Endothelial cell of umbilical vein (primary cell): ENCODE results near the gene TMEM191B.
"Not testable (repeated sequence)": the region's sequence is repeated elsewhere in the genome, so short reads cannot be mapped to it uniquely, and the experiment has no call there.

Experiments
- EZH2 ChIP-seq: IDR thresholded peaks from 2 replicates; pipeline ENCODE4 v1.6.1; 2012; ENCODE audit warnings: borderline replicate concordance, low read depth, mild to moderate bottlenecking, moderate library complexity, low read length, inconsistent platforms; ENCODE audit not compliant: severe bottlenecking
- GATA2 ChIP-seq: IDR thresholded peaks from 2 replicates; pipeline ENCODE4 v1.7.0; 2011; ENCODE audit warnings: low read depth, mild to moderate bottlenecking, moderate library complexity, mixed read lengths, low read length; ENCODE audit not compliant: insufficient read length, insufficient read depth
- POLR2A ChIP-seq: IDR thresholded peaks from 2 replicates; pipeline ENCODE4 v1.6.1; 2012; ENCODE audit warnings: low read depth, mild to moderate bottlenecking, control low read depth, low read length
- POLR2AphosphoS5 ChIP-seq: IDR thresholded peaks from 2 replicates; pipeline ENCODE4 v1.6.1; 2012; ENCODE audit warnings: low read depth, mild to moderate bottlenecking, control low read depth, low read length, moderate library complexity; ENCODE audit not compliant: insufficient read depth
- TF ChIP-seq, protein P1 (sequence below), 2 donors: IDR thresholded peaks; 1 replicate in 1 of 2; 2 replicates in 1 of 2; pipeline ENCODE4 v1.5.1; 2011; ENCODE audit warnings: low read length in 2 of 2, mild to moderate bottlenecking in 2 of 2, moderate library complexity in 2 of 2, control low read depth in 1 of 2, inconsistent platforms in 1 of 2, low read depth in 1 of 2; ENCODE audit not compliant: insufficient read depth in 1 of 2; ENCODE audit errors: extremely low read depth in 1 of 2
- TF ChIP-seq, protein P2 (sequence below): IDR thresholded peaks from 2 replicates; pipeline ENCODE4 v1.6.1; 2011; ENCODE audit not compliant: insufficient read depth, insufficient read length

DNA sequence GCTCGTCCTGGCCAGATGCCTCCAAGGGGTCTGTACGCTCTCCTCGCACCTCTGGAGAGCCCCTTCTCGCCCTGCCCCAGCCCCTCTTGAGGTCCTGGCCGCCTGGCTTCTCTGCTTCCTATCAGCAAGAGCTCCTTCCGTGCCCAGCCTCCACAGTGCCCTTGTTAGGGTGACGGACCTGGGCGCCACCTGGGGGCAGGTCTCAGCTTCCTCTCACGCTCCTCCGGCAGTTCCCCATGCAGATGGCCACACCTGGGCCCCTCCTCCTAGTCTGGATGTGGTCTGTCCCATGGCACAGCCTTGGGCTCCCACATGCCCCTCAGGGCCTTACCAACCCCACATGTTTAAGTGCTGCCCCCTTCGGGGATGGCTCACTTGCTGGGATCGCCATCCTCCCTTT is 6.7 kb downstream of the TMEM191B start:
- TF ChIP-seq, protein P1, sequence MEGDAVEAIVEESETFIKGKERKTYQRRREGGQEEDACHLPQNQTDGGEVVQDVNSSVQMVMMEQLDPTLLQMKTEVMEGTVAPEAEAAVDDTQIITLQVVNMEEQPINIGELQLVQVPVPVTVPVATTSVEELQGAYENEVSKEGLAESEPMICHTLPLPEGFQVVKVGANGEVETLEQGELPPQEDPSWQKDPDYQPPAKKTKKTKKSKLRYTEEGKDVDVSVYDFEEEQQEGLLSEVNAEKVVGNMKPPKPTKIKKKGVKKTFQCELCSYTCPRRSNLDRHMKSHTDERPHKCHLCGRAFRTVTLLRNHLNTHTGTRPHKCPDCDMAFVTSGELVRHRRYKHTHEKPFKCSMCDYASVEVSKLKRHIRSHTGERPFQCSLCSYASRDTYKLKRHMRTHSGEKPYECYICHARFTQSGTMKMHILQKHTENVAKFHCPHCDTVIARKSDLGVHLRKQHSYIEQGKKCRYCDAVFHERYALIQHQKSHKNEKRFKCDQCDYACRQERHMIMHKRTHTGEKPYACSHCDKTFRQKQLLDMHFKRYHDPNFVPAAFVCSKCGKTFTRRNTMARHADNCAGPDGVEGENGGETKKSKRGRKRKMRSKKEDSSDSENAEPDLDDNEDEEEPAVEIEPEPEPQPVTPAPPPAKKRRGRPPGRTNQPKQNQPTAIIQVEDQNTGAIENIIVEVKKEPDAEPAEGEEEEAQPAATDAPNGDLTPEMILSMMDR (IDR thresholded peaks at IDR 0.05; ENCODE audit: extremely low read depth in 1 of 2, insufficient read depth in 1 of 2, low read depth in 1 of 2, low read length in 2 of 2) = not testable (repeated sequence)
- not testable (repeated sequence) for TF ChIP-seq POLR2A, POLR2AphosphoS5, EZH2, GATA2
- TF ChIP-seq, protein P2, sequence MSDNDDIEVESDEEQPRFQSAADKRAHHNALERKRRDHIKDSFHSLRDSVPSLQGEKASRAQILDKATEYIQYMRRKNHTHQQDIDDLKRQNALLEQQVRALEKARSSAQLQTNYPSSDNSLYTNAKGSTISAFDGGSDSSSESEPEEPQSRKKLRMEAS = not testable (repeated sequence)
